ENCODE results near the gene CLEC18A. TPM values are rescaled to one million over a fixed set of nuclear protein-coding genes. Genes with fewer than 3 reads are reported as not detected.

The CLEC18A gene
- total RNA-seq, 4 donors from 2014 or later: 0.48 to 2.7 (median 1.4) TPM

Small RNAs within 50 kb of the gene (small RNA-seq; reads per million reads assigned to genes)
- gene AC026468.1 (not detected), gene MIR140 (336 reads per million, percentile 98 among the genes with 10 or more reads in this experiment)

Other genes with a start within 250 kb of the CLEC18A start
- gene NQO1, start 224.8 kb upstream of the CLEC18A start, total RNA-seq: 100 to 1,000 TPM; 150 to 377 (median 226) TPM
- 10 to 100 TPM; 37.4 to 50.3 (median 39.4) TPM for gene NOB1, start 196.4 kb upstream of the CLEC18A start, total RNA-seq
- gene WWP2, start 189.0 kb upstream of the CLEC18A start, total RNA-seq: 10 to 100 TPM; 24.8 to 43.0 (median 30.1) TPM
- gene PDPR, start 163.0 kb downstream of the CLEC18A start, total RNA-seq: 10 to 100 TPM; 17.3 to 31.2 (median 24.4) TPM
- under 1 TPM in 1 of 4 donors, not detected in 3; 0.63 TPM for gene CLEC18C, start 222.5 kb downstream of the CLEC18A start, total RNA-seq